ENCODE data around the gene ESPL1. TPM values are rescaled to one million over a fixed set of nuclear protein-coding genes. Genes with fewer than 3 reads are reported as not detected.
A peak's percentile ranks its signal among the peaks of the same experiment; 100 is the strongest.

Gene ESPL1
- total and polyA plus RNA-seq, 2 of the 13 experiments (the other 11 are each of a cell fraction or from before 2014, with no cell fraction given), result 5.8 to 11.5 TPM

- TF ChIP-seq ZNF510 (CRISPR knock-in tag; IDR thresholded peaks at IDR 0.05; ENCODE audit: low read depth), result no peak
- no peak for TF ChIP-seq ZKSCAN5 (CRISPR knock-in tag; IDR thresholded peaks at IDR 0.05)
- TF ChIP-seq THAP7 (CRISPR knock-in tag; IDR thresholded peaks at IDR 0.05), result no peak
- TF ChIP-seq DR1 (CRISPR knock-in tag; IDR thresholded peaks at IDR 0.05), result 0 out of 2 replicates have a peak, but pooled peaks have one; percentile 22
- TF ChIP-seq ZFP82 (CRISPR knock-in tag; IDR thresholded peaks at IDR 0.05; ENCODE audit: borderline replicate concordance), result no peak
- no peak for TF ChIP-seq HIC2 (CRISPR knock-in tag; IDR thresholded peaks at IDR 0.05; ENCODE audit: low read depth)
- no peak; the same call in 1 of the 2 replicates for TF ChIP-seq FOXA3 (CRISPR knock-in tag; IDR thresholded peaks at IDR 0.05)
- no peak for TF ChIP-seq ZNF354B (CRISPR knock-in tag; IDR thresholded peaks at IDR 0.05)
- no peak for TF ChIP-seq ZNF530 (CRISPR knock-in tag; IDR thresholded peaks at IDR 0.05; ENCODE audit: low read depth)
- TF ChIP-seq ZNF619 (CRISPR knock-in tag; IDR thresholded peaks at IDR 0.05), result no peak
- no peak for TF ChIP-seq MTF1 (CRISPR knock-in tag; IDR thresholded peaks at IDR 0.05)
- no peak for TF ChIP-seq BCLAF1 (IDR thresholded peaks at IDR 0.05)
- no peak for TF ChIP-seq ZNF235 (CRISPR knock-in tag; IDR thresholded peaks at IDR 0.05; ENCODE audit: borderline replicate concordance)
- TF ChIP-seq ZNF30 (CRISPR knock-in tag; IDR thresholded peaks at IDR 0.05), result no peak
- TF ChIP-seq ATF3 (CRISPR knock-in tag; IDR thresholded peaks at IDR 0.05), result peak; percentile 43; the same call in 1 of the 2 replicates
- TF ChIP-seq HNRNPLL (IDR thresholded peaks at IDR 0.05; ENCODE audit: low read depth, low read length, poor library complexity, severe bottlenecking), result peak; percentile 54
- no peak for TF ChIP-seq BORCS8-MEF2B (CRISPR knock-in tag; IDR thresholded peaks at IDR 0.05)
- no peak for TF ChIP-seq CSRNP2 (CRISPR knock-in tag; conservative IDR thresholded peaks at IDR 0.05; ENCODE audit: low read depth)
- TF ChIP-seq MLXIP (CRISPR knock-in tag; IDR thresholded peaks at IDR 0.05; ENCODE audit: borderline replicate concordance), result no peak
- TF ChIP-seq ELF1 (CRISPR knock-in tag; IDR thresholded peaks at IDR 0.05), result peak; percentile 43
Observed at GRCh38 chr12:53267999-53268629, at the start of gene ESPL1 (continued).

All from HepG2 (cell line).